HG03378 (cell line): ENCODE measurements around the gene HSD17B12.
"Not testable (repeated sequence)": the region's sequence is repeated elsewhere in the genome, so short reads cannot be mapped to it uniquely, and the experiment has no call there.

Experiments used
- ATAC-seq: cut with Tn5 transposase; IDR thresholded peaks from one replicate; pipeline ENCODE4 v1.9.1; 2021; ENCODE audit warnings: mild to moderate bottlenecking, moderate library complexity; ENCODE audit not compliant: unreplicated experiment

Gene HSD17B12

DNA sequence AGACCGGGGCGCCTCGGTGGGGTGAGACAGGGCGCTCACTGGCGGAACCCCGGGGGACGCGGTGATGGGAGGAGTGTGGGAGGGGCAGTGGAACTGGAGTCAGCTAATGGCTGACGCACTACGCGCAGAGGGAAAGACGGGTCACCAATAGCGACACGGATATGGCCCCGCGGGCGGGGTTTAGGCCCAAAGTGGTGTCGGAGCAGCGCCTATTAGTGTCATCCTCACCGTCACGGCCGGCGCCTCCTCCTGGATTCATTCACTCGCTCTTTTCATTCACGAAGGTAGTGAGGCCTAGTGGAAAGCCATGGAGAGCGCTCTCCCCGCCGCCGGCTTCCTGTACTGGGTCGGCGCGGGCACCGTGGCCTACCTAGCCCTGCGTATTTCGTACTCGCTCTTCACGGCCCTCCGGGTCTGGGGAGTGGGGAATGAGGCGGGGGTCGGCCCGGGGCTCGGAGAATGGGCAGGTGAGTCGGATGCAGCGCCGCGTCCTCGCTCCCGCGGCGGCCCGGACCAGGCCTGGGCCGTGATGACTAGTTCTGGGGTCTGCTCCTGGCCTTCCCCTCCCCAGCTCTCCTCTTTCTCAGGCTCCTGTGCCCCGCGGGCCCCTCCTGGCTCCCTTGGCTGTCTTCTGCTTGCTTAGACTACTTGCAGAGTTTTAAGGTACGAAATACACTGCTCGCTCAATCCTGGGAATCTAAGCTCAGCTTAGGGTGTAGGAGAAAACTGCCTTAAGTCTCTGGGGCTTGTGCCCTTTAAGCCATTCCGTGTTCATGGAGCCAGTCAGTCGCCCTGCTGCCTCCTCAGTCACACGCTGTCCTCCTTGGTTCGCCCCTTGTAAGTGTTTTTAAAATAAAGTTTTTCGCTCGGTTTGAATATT lies at the start of gene HSD17B12:
Gene HSD17B12, plus strand, starts transcription at position 218 of the 880 bp plus-strand sequence. Its CDS starts 90 bp downstream, at position 308.
- peak; percentile 96 for ATAC-seq

DNA sequence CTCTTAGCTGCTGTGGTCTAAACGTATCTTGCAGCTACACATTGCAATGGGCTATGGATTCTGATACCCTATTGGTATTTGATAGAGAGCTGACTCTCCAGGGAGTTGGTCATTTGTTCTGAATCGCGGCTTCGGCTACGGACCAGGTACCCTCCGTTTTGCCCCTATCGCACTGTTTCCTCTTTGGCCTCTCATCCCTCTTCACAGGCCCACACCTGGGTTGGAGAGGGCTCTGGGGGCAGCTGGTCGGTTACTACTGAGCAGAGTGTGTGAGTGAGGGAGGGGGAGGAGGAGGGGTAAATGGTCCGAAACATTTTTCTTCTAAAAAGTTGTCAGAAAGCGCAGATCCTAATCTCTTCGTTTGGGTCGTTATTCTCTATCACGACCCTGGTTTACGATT lies 48.8 kb upstream of the HSD17B12 start:
- ATAC-seq = no peak

DNA sequence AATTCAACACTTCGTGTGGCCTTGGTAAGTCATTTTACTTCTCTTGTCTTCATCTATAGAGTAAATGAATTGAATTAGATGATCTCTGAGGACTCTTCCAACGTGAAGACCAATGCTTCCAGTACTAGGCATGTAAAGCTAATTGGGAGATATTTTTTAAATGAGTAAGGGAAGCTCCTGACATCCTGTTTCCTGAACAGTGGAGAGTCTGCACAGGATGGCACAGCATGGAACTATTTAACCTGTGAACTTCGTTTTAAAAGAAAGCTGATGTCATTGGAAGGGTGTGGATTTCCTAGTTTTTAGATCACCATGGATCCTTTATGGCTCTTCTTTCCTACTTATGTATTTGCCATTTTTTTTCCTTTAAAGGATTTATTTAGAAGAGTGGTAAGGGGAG lies 48.4 kb upstream of the HSD17B12 start:
- ATAC-seq = no peak

DNA sequence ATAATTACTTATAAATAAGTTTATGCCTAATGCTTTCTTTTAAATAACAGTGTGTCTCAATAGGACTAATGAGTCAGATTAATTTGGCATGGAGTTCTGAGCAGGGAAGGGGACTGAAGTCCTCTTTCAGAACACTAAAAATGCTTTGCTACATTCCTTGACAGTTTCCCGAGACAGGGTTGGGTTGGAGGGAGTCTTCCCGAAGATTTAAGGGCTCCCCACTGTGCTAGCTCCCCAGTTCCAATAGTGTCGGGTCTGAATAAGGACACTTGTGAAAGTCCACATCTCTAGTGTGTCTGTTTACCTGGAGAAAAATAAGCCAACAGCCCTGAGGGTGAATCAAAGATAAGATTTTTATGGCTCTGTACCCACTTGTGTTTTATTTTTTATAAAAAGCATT lies 41.8 kb upstream of the HSD17B12 start:
- ATAC-seq = no peak

DNA sequence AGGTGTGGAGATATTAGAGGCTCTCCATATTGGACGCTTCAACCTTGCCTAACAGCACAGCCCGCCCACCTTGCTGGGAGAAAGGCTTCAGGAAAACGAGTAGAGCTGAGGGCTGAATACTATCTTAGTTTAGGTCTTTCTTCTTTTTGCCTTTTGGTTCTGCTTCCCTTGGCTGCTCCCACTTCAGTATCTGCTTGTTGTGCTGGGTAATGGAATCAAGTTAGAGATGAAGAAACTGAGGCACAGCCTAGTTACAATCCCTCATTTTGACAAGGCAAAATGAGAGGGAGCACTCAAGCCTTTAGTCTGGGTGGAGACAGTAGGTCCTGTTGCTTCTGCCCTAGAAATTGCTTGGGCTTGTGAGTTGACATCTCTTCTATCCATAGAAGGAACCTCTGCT lies 41.3 kb upstream of the HSD17B12 start:
- no peak for ATAC-seq

DNA sequence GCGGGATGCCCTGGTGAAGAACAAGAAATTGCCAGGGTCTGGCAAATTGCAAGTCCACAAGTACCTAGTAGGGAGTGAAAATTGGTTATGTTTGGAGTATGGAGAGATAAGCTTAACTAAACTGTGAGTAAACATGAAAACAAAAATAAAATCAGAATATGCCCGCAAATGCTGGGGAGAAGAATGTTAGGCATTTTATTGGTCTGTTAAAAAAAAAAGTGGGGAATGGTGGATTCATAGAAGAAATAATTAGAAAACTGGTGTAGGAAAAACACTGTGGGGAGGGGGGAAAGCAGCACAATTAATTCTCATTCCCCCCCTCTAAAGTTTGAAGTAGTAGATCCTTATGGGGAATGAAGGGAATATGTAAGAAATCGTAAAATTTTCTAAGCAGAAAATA lies 40.6 kb upstream of the HSD17B12 start:
- ATAC-seq = no peak

DNA sequence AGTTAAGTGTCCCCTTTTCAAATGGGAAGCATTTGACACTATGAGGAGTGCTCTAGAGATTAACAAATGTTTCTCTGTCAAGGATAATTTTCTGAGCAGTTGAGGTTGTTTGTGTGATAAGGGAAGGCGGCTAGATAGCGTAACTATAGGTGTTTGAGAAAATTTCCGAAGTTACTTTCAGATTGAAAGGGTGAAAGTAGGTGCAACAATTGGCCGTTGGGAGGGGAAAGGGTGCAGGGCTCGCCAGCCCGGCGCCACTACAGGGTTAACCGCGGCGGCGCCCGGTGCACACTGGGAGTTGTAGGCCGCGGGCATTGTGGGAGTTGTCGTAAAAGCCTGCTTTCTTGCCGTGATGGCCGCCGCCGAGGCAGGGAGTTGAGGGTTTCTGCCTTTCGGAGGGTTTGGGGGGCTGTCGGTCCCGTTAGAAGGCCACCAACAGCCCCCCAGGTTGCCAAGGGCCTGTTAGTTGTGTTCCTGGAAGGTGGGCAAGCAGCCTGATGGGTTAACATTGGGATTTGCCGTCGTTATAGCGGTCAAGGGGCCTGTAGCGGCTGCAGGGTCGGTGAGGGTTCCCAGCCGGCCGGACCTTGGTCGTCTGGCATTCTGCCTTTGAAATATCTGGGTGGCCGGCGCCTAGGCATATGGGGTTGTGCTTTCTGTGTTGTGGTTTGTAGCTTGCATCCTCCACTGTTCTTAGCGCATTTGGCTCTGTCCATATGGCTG lies 36.5 kb upstream of the HSD17B12 start:
- ATAC-seq = peak; percentile 99

DNA sequence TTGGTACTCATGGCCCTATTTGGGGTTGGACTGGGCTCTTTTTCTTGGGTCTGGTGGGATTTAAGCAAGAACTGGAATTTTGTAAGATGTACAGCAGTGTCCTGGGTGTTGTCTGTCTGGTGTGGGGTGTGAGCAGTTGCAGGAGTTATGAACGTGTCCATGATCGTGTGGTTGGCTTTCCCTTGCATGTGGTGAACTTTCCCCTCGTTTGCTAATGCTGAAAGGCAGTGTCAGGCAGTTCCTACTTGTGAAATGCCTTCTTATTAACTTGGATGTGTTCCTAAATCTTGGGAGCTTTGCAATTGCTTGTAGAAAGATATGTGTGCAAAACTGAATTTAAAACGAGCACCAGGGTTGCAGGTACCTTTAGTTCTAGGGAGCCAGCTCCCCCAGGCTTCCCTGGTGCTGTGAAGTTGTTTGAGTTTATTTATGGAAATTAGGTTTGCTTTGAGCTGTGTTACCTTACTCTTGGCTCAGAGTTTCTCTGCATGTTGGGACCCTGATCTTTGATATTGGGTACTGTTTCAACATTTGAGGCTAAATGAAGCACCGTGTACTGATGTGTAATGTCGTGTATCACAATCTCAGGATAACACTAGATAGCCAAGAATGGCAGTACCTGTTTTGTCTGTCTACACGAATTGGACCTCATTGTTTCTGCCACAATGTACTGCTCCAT lies 35.8 kb upstream of the HSD17B12 start:
- no peak for ATAC-seq

DNA sequence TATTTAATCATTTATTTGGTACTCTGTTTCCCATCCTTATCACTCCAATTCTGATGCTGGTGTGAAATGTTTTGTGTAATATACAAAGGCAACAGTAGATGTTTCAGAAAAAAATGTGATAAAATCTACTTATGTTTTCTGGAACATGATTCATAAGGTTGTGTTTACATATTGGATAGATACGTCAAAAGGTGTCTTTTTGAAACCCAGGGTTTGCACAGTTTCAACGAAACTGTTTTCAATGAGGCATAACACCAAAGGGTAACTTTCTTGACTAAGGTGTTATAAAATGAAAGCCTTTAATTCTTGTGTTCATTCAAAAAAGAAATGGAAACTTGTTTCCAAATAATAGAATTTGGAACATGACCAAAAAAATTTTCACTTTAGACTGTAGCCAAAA lies 33.8 kb upstream of the HSD17B12 start:
- no peak for ATAC-seq

DNA sequence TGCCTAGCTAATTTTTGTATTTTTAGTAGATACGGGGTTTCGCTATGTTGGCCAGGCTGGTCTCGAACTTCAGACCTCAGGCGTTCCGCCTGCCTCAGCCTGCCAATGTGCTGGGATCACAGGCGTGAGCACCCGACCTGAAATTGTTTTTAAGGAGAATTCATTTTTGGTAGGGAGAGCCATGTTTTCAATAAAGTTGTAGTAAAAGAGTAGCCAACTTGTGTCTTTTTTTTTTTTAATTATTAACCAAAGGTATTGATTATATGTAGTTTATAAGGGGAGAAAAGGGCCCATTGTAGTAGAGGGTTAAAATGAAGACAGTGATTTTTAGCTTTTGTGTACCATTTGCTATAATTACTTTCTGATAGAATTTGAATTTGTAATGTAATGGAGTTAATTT lies 31.6 kb upstream of the HSD17B12 start:
- no peak for ATAC-seq

DNA sequence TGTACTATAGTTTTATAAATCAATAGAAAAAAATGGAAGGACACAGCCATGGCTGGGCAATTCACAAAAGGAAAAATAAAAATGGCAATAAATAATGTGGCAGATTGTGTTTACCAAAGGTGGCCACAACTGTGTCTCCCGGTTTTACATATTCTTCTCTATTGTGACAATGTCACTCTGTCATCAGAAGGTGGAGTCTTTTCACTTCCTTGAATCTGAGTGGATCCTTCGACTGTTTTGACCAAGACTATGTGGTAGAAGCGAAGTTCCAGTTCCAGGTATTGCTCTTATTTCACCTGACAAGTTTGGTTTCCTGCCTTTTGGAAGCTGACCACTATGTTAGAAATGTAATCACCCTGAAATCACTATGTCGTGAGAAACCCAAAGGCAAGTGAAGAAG lies 31.0 kb upstream of the HSD17B12 start:
- no peak for ATAC-seq

DNA sequence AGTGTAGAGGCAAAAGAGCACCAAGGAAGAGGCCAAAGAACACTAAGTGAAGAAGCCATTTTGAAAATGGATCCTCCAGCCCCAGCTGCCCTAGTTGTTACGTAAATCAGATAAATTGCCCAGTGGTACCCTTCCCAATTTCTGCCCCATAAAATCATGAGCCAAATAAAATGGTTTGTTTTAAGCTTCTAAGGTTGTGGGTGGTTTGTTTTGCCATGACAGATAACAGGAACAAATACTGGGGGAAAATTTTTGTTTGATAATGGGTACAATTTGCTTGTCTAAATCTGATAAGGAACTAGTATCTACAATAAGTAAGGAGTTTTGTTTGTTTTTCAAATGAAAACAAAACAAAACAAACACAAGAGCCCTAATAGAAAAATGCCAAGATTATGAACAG lies 30.6 kb upstream of the HSD17B12 start:
- no peak for ATAC-seq

DNA sequence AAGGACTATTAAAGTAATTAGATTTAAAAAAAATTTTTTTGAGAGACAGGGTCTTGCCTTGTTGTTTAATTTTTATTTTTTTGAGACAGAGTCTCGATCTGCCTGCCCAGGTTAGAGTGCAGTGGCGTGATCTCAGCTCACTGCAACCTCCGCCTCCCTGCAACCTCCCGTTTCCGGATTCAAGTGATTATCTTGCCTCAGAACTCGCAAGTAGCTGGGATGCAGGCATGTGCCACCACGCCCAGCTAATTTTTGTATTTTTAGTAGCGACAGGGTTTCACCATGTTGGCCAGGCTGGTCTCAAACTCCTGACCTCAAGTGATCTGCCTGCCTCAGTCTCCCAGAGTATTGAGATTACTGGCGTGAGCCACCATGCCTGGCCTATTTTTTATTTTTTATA lies 17.5 kb upstream of the HSD17B12 start:
- not testable (repeated sequence) for ATAC-seq

DNA sequence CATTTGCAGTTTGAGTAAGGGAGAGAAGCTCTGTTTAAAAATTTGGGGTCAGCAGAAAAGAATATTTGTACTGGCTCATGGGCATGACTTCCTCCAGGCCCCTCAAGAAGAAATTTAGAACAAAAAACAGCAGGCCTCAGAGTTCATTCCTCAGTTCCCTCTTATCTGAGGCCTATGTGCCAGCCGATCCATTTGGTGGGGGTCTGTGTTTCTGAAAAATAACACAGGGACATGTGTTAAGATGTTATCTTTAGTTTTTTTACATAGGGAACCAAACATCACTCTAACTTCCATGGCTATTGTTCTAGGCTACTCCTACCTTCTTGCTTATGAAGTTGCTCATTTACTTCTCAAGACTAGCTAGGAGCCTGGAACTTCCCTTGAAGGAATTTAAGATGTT lies 16.2 kb upstream of the HSD17B12 start:
- no peak for ATAC-seq

DNA sequence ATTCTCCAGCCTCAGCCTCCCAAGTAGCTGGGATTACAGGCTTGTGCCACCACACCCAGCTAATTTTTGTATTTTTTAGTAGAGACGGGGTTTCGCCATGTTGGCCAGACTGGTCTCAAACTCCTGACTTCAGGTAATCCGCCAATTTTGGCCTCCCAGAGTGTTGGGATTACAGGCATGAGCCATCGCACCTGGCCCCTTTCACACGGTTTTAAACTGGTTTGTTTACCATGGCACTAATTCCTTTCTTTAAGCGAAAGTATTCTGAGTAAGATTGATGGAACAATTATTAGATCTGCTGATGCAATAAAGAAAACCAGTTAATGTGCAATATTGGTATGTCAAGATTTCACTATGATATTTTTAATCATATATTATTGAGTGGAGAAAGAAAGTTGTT lies 9.3 kb upstream of the HSD17B12 start:
- not testable (repeated sequence) for ATAC-seq

DNA sequence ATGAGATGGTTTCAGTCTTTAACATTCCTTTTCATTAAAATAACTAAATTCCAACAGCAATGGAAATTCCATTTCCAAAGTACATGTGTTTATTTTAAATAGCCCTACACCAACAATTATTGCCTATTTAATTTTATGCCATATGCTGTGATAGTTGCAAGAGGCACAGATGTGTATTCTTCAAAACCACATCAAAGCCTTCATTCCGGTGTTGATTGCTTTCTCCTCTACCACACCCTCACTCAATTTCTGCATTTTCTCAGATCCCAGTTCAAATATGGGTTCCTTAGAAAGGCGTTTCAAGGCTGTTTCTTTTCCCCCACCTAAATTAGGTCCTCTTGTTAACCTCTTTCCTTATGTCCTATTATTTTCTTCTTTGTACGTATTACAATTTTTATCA lies 6.0 kb upstream of the HSD17B12 start:
- no peak for ATAC-seq

DNA sequence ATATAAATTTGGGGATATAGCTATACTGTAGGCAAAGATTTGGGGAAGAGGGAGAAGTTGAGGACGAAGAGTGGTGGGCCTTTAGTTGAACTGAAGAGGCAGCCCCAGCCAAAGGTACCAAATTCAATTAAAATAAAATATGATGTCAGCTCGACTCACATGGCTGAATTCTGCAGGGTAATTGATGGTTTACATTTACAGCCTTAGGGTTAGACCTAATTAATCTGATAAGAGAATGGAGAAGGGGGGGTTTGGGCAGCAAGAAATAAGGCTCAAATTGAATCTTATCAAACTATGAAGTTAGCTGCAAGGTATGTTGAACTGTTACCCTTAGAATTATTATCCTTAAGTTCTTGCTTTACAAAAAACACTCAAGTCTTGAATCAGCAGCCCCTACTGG lies 3.6 kb upstream of the HSD17B12 start:
- no peak for ATAC-seq

DNA sequence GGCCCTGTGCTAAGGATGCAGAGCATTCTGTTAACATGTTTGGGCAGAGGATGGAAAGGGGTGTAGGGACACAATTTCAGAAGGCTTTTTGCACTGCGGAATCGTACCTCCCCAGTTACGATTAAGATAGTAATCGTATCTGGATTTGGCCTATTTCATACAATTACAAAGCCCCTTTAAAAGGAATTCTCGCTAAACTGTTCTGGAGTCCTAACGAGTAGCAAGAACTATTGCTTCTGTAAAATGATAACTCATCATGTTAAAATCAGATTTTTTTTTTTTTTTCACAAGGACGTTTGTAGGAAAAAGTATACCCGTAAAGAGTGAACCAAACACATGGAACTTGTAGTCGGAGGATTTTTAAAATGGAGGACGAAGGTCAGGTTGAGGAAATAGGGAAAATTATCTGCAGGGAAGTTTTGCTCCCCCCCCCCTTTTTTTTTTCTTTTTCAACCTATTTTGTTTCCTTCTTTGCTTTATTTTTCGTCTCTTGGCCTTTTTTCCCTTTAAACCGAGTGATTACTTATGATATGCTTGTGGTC lies 934 bp downstream of the HSD17B12 start:
- no peak for ATAC-seq

DNA sequence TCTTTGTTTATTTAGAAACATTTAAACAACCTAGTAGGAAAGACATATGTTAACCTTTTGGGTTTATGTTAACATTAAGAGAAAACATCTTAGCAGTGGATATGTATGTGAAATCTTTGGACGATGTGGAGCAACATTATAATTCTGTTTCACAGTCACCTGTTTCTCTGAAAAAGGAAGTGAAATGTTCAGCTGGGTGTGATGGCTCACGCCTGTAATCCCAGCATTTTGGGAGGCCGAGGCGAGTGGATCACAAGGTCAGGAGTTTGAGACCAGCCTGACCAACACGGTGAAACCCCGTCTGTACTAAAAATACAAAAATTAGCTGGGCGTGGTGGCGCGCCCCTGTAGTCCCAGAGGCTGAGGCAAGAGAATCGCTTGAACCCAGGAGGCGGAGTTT lies 1.5 kb downstream of the HSD17B12 start:
- ATAC-seq = not testable (repeated sequence)

DNA sequence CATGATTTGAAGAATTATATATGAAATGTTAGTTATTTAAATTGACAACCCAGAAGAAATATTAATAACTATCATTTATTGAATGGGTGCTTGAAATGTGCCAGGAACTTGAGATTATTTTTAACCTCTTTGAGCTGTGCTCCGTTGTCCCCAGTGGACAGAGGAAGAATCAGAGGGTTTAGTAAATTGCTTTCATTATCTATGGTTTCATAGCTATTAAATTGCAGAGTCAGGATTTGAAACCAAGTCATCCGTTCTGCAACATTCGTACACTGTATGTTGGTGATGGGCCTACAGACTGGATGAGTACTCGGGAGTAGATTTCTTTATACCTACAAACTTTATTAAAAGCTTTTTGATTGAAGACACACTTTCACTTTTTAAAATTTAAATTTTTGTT lies 4.9 kb downstream of the HSD17B12 start:
- no peak for ATAC-seq

DNA sequence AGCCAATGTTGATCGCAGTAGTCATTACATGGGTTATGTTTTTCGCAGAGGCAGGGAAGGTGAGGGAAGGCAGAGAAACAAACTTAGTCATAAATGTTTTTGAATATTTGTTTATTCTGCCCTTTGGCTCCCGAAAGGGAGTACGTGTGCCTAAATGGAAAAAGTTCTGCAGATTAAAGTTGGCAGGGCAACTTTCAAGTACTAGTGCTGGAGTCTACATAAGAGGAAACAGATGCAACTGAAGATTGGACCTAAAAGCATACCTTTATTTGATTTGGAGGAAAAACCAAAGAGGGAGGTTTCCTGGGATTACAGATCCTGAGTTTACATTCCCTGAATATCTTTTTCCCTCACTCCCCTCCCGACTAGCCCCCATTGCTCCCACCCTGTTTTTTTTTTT lies 5.7 kb downstream of the HSD17B12 start:
- ATAC-seq = no peak
